Neuronal stem cell (in vitro differentiated cells): ENCODE measurements around the gene OBSCN.

Source experiments
- DNase-seq: peaks from one replicate; pipeline ENCODE4 v3.0.0-alpha.2; 2013; ENCODE audit warnings: low spot score
- H2AFZ ChIP-seq: one replicate; pipeline ENCODE4 v1.6.1; 2013; ENCODE audit warnings: mild to moderate bottlenecking, low read length, inconsistent platforms
- H2AK5ac ChIP-seq: 2 replicates; pipeline ENCODE4 v1.6.1; 2013; ENCODE audit warnings: low read depth, mild to moderate bottlenecking, inconsistent platforms, low read length, moderate library complexity, mixed read lengths
- H2BK120ac ChIP-seq: 2 replicates; pipeline ENCODE4 v1.6.1; 2013; ENCODE audit warnings: low read depth, mild to moderate bottlenecking, inconsistent platforms, low read length, moderate library complexity, mixed read lengths
- H2BK12ac ChIP-seq: one replicate; pipeline ENCODE4 v1.6.1; 2013; ENCODE audit warnings: low read length, inconsistent platforms
- H2BK15ac ChIP-seq: 2 replicates; pipeline ENCODE4 v1.6.1; 2013; ENCODE audit warnings: mild to moderate bottlenecking, low read length, inconsistent platforms, mixed read lengths
- H2BK5ac ChIP-seq: one replicate; pipeline ENCODE4 v1.6.1; 2013; ENCODE audit warnings: inconsistent platforms, mild to moderate bottlenecking, low read length, moderate library complexity
- H3K14ac ChIP-seq: one replicate; pipeline ENCODE4 v1.6.1; 2013; ENCODE audit warnings: low read length, inconsistent platforms
- H3K18ac ChIP-seq: 2 replicates; pipeline ENCODE4 v1.6.1; 2013; ENCODE audit warnings: low read length, inconsistent platforms
- H3K23ac ChIP-seq: 2 replicates; pipeline ENCODE4 v1.6.1; 2013; ENCODE audit warnings: low read depth, mild to moderate bottlenecking, mixed read lengths, low read length, inconsistent platforms; ENCODE audit not compliant: poor library complexity
- H3K27ac ChIP-seq: replicated peaks from 3 replicates; pipeline ENCODE4 v1.5.1; 2013; ENCODE audit warnings: low read length, inconsistent platforms
- H3K27me3 ChIP-seq, 3 experiments: 2 replicates each; pipeline ENCODE4 v1.6.1; 2013; ENCODE audit warnings: low read length in 3 of 3, mild to moderate bottlenecking in 2 of 3, inconsistent platforms in 1 of 3, low read depth in 1 of 3, mixed read lengths in 1 of 3, moderate library complexity in 1 of 3; ENCODE audit not compliant: control insufficient read depth in 3 of 3, insufficient read depth in 3 of 3
- H3K36me3 ChIP-seq, 2 donors: replicated peaks in 1 of 2; 2 replicates each; pipeline ENCODE4 v1.6.1; 2013; ENCODE audit warnings: low read length in 2 of 2; ENCODE audit not compliant: control insufficient read depth in 2 of 2, insufficient read depth in 2 of 2
- H3K4ac ChIP-seq: 2 replicates; pipeline ENCODE4 v1.6.1; 2013; ENCODE audit warnings: inconsistent platforms, mild to moderate bottlenecking, low read length, moderate library complexity
- H3K4me1 ChIP-seq, 2 donors: 1 replicate in 1 of 2; 2 replicates in 1 of 2; pipeline ENCODE4 v1.6.1; 2013; ENCODE audit warnings: low read length in 2 of 2, low read depth in 1 of 2; ENCODE audit not compliant: control insufficient read depth in 2 of 2, insufficient read depth in 1 of 2
- H3K4me2 ChIP-seq: one replicate; pipeline ENCODE4 v1.6.1; 2013; ENCODE audit warnings: mild to moderate bottlenecking, low read length, inconsistent platforms; ENCODE audit not compliant: insufficient read depth, poor library complexity, severe bottlenecking
- H3K4me3 ChIP-seq, 2 donors: 2 replicates each; pipeline ENCODE4 v1.5.1; 2013; ENCODE audit warnings: low read length in 2 of 2, mild to moderate bottlenecking in 2 of 2, inconsistent platforms in 1 of 2, moderate library complexity in 1 of 2
- H3K79me1 ChIP-seq: one replicate; pipeline ENCODE4 v1.6.1; 2013; ENCODE audit warnings: low read depth, mild to moderate bottlenecking, inconsistent platforms, low read length, moderate library complexity
- H3K9ac ChIP-seq: one replicate; pipeline ENCODE4 v1.6.1; 2013; ENCODE audit warnings: mild to moderate bottlenecking, low read depth, low read length, inconsistent platforms; ENCODE audit not compliant: poor library complexity
- H3K9me3 ChIP-seq, 2 donors: replicated peaks in 1 of 2; 2 replicates each; pipeline versions ENCODE3 to v1.6.1; 2013; ENCODE audit warnings: low read length in 2 of 2, mild to moderate bottlenecking in 2 of 2, inconsistent platforms in 1 of 2, low read depth in 1 of 2, mixed read lengths in 1 of 2, moderate library complexity in 1 of 2; ENCODE audit not compliant: control insufficient read depth in 2 of 2, insufficient read depth in 1 of 2
- H4K8ac ChIP-seq: one replicate; pipeline ENCODE4 v1.6.1; 2013; ENCODE audit warnings: low read depth, mild to moderate bottlenecking, inconsistent platforms, low read length, moderate library complexity
- H4K91ac ChIP-seq: one replicate; pipeline ENCODE4 v1.6.1; 2013; ENCODE audit warnings: low read length, low read depth, mild to moderate bottlenecking, inconsistent platforms; ENCODE audit not compliant: poor library complexity
- WGBS, 2 donors: extraction: QIAGEN DNeasy Blood & Tissue Kit; methylation state at CpG; one replicate each; pipeline ENCODE4 v1.1.7; 2013; ENCODE audit warnings: missing lambda C conversion rate in 2 of 2, mixed read lengths in 1 of 2; ENCODE audit not compliant: insufficient read length in 2 of 2, insufficient replicate concordance in 1 of 2; ENCODE audit errors: extremely low coverage in 2 of 2; 5-methylcytosine and 5-hydroxymethylcytosine counted together

OBSCN gene

GRCh38 chr1:228218513-228219244 is 10.8 kb downstream of the OBSCN start:
- no peak overlapping the region for H3K4me2 ChIP-seq
- no peak overlapping the region for H2AK5ac ChIP-seq
- no peak overlapping the region for H4K8ac ChIP-seq
- peaks cover 0 to 4% of the 10 kb centered on the region in 2 donors for H3K4me1 ChIP-seq
- WGBS, 2 donors = no CpG with 5 or more reads among the region's 14 CpGs
- peak overlapping the region; percentile 65 for H3K23ac ChIP-seq
- peaks cover 24% of the 10 kb centered on the region for H3K79me1 ChIP-seq
- peak overlapping the region; percentile 30 for H3K9ac ChIP-seq
- no peak overlapping the region for H3K14ac ChIP-seq
- no peak overlapping the region for H3K4me3 ChIP-seq
- no peak overlapping the region for H2BK12ac ChIP-seq
- no peaks in the 10 kb centered on the region for H3K27me3 ChIP-seq
- H4K91ac ChIP-seq = no peak overlapping the region
- peaks cover 0 to 42% of the 10 kb centered on the region in 2 donors for H3K36me3 ChIP-seq
- no peak overlapping the region for H3K4ac ChIP-seq
- H2BK120ac ChIP-seq = no peak overlapping the region
- no peak overlapping the region for H2AFZ ChIP-seq
- DNase-seq = no peak
- H3K18ac ChIP-seq = no peak overlapping the region
- H3K27ac ChIP-seq = no peak overlapping the region
- peak overlapping the region; percentile 35 for H2BK5ac ChIP-seq
- H3K9me3 ChIP-seq = peaks cover 0 to 3% of the 10 kb centered on the region in 2 donors
- H2BK15ac ChIP-seq = no peak overlapping the region

GRCh38 chr1:228219245-228219961 is 11.6 kb downstream of the OBSCN start:
- no peak overlapping the region for H3K4me2 ChIP-seq
- H2AFZ ChIP-seq = no peak overlapping the region
- H3K14ac ChIP-seq = no peak overlapping the region
- no peak overlapping the region for H2AK5ac ChIP-seq
- no peak overlapping the region for H3K4me3 ChIP-seq
- peak overlapping the region; percentile 73 for H2BK12ac ChIP-seq
- H3K9ac ChIP-seq = peak overlapping the region; percentile 60
- H4K91ac ChIP-seq = no peak overlapping the region
- peaks cover 0 to under 1% of the 10 kb centered on the region in 2 donors for H3K4me1 ChIP-seq
- H3K79me1 ChIP-seq = peaks cover 18% of the 10 kb centered on the region
- no peak overlapping the region for H2BK120ac ChIP-seq
- H2BK15ac ChIP-seq = no peak overlapping the region
- peaks cover 0 to 43% of the 10 kb centered on the region in 2 donors for H3K36me3 ChIP-seq
- peaks cover 0 to 3% of the 10 kb centered on the region in 2 donors for H3K9me3 ChIP-seq
- no peak overlapping the region for H4K8ac ChIP-seq
- H3K4ac ChIP-seq = no peak overlapping the region
- DNase-seq = no peak
- no peaks in the 10 kb centered on the region for H3K27me3 ChIP-seq
- H3K18ac ChIP-seq = no peak overlapping the region
- H3K23ac ChIP-seq = peak overlapping the region; percentile 65
- peak overlapping the region; percentile 35 for H2BK5ac ChIP-seq
- no CpG with 5 or more reads among the region's 16 CpGs for WGBS, 2 donors
- no peak overlapping the region for H3K27ac ChIP-seq

GRCh38 chr1:228219962-228220780 is 12.3 kb downstream of the OBSCN start:
- Histone ChIP-seq H3K36me3 (peaks cover 0 to 44% of the 10 kb centered on the region in 2 donors), H3K27me3 (no peaks in the 10 kb centered on the region), H3K4ac (no peak overlapping the region), H2BK120ac (no peak overlapping the region), H3K9ac (no peak overlapping the region), H2BK5ac (no peak overlapping the region), H2AFZ (no peak overlapping the region), H3K4me3 (peak overlapping the region in 1 of 2 donors; percentile 46), H3K23ac (no peak overlapping the region), H3K4me1 (no peaks in the 10 kb centered on the region), H3K27ac (no peak overlapping the region), H4K8ac (no peak overlapping the region), H3K79me1 (peaks cover 11% of the 10 kb centered on the region), H3K18ac (no peak overlapping the region), H4K91ac (no peak overlapping the region), H2AK5ac (no peak overlapping the region), H3K9me3 (peaks cover 0 to 6% of the 10 kb centered on the region in 2 donors), H2BK15ac (no peak overlapping the region), H2BK12ac (no peak overlapping the region), H3K4me2 (no peak overlapping the region), H3K14ac (peak overlapping the region; percentile 9)
- DNase-seq = no peak
- WGBS, 2 donors = no CpG with 5 or more reads among the region's 28 CpGs
